ENCODE measurements around the gene CUEDC1.

The CUEDC1 gene

DNA sequence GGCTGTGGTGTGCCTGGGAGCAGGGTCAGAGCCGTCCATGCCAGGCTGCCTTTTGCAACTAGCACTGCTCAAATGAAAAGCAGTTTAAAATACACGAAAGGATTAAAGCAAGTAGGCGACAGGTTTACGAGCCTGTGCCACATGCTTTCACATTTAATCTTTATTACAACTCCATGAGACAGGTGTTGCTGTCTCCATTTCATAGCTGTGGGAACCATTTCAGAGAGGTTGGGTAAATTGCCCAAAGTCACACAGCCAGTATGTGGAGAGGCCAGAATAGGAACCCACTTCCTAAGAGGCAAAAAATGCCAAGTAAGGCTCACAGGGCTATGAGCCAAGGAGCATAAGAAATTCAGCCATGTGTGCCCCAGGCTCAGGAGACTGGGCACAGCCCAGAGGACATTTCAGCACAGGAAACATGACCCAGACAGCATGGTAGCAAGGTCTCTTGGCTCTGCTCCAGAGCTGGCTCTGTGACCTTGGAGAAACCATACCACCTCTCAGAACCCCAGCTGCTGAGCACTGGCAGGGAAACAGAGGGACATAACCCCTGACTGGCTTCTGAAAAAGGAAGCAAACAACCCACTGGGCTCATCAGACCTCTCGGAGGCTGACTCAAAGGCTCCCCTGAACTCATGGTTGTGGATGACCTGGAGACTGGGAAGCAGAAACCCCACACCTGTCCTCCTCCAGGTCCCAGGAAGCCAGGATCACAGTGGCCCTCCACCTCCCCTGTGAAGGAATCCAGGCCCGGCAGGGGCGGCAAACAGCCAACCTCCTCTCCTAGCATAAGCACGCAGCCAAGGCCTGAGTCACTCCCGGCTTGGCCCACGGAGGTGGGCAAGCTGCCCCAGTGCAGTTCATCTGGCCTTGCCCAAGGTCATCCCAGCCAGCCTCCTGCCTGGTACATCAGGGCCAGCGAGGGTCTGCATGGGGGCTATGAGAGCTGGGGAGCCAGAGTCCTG, 65.0 kb downstream of the CUEDC1 start:
- no peak for TF ChIP-seq EZH2 (IDR thresholded peaks at IDR 0.05; ENCODE audit: borderline replicate concordance, low read depth, low read length, severe bottlenecking)
- TF ChIP-seq, protein P1, sequence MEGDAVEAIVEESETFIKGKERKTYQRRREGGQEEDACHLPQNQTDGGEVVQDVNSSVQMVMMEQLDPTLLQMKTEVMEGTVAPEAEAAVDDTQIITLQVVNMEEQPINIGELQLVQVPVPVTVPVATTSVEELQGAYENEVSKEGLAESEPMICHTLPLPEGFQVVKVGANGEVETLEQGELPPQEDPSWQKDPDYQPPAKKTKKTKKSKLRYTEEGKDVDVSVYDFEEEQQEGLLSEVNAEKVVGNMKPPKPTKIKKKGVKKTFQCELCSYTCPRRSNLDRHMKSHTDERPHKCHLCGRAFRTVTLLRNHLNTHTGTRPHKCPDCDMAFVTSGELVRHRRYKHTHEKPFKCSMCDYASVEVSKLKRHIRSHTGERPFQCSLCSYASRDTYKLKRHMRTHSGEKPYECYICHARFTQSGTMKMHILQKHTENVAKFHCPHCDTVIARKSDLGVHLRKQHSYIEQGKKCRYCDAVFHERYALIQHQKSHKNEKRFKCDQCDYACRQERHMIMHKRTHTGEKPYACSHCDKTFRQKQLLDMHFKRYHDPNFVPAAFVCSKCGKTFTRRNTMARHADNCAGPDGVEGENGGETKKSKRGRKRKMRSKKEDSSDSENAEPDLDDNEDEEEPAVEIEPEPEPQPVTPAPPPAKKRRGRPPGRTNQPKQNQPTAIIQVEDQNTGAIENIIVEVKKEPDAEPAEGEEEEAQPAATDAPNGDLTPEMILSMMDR (IDR thresholded peaks at IDR 0.05; ENCODE audit: borderline replicate concordance, extremely low read depth, low read length, poor library complexity, severe bottlenecking), result no peak
- no peaks in the 10 kb centered on the region for H3K36me3 ChIP-seq (ENCODE audit: insufficient read depth, low read length)
- no peak overlapping the region for H3K9ac ChIP-seq (ENCODE audit: low read depth, low read length)
- no peak overlapping the region for H3K27ac ChIP-seq (ENCODE audit: low read length)
- H4K20me1 ChIP-seq (ENCODE audit: insufficient read depth, low read length), result 0 out of 2 replicates have a peak, but pooled peaks cover 4% of the 10 kb centered on the region
- DNase-seq (no peak), ATAC-seq (ENCODE audit: insufficient read depth, low read depth) (no peak)
- H3K79me2 ChIP-seq (ENCODE audit: insufficient read depth, low read length), result no peaks in the 10 kb centered on the region
- peaks cover 10% of the 10 kb centered on the region for H3K27me3 ChIP-seq (ENCODE audit: insufficient read depth, low read length, poor library complexity)
- no peaks in the 10 kb centered on the region for H3K4me1 ChIP-seq (ENCODE audit: insufficient read depth, low read length)
- no peaks in the 10 kb centered on the region for H3K9me3 ChIP-seq (ENCODE audit: insufficient read depth, low read length, severe bottlenecking)
- no peak overlapping the region for H3K4me3 ChIP-seq (ENCODE audit: low read depth in 1 of 2, low read length in 2 of 2)
- no peak overlapping the region for H2AFZ ChIP-seq (ENCODE audit: low read depth, low read length)
- H3K4me2 ChIP-seq (ENCODE audit: insufficient read depth, low read length), result no peak overlapping the region

DNA sequence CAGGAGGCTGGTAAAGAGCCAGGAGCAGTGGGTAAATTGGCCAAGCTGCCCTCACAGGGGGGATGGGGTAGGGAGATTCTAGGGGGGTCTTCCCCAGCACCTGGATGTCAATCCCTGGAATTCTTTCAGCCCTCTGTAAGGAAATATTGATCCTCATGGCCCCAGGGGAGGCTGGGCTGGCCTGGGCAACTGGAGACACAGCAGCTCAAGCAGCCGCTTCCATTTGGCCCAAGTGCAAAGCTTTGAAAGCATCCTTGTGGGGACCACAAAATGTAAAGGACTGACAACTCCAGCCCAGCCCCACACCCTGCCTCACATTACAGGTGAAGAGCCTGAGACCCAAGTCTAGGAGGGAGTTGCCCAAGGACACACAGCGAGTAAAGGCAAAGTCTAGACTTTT, 66.0 kb downstream of the CUEDC1 start:
- no peak overlapping the region for H2AFZ ChIP-seq (ENCODE audit: low read depth, low read length)
- no peaks in the 10 kb centered on the region for H3K4me1 ChIP-seq (ENCODE audit: insufficient read depth, low read length)
- no peak overlapping the region for H3K27ac ChIP-seq (ENCODE audit: low read length)
- H3K79me2 ChIP-seq (ENCODE audit: insufficient read depth, low read length), result no peaks in the 10 kb centered on the region
- no peaks in the 10 kb centered on the region for H3K9me3 ChIP-seq (ENCODE audit: insufficient read depth, low read length, severe bottlenecking)
- DNase-seq (no peak), ATAC-seq (ENCODE audit: insufficient read depth, low read depth) (no peak)
- H3K4me2 ChIP-seq (ENCODE audit: insufficient read depth, low read length), result no peak overlapping the region
- no peaks in the 10 kb centered on the region for H3K36me3 ChIP-seq (ENCODE audit: insufficient read depth, low read length)
- H3K27me3 ChIP-seq (ENCODE audit: insufficient read depth, low read length, poor library complexity), result peaks cover 5% of the 10 kb centered on the region
- no peak overlapping the region for H3K4me3 ChIP-seq (ENCODE audit: low read depth in 1 of 2, low read length in 2 of 2)
- H4K20me1 ChIP-seq (ENCODE audit: insufficient read depth, low read length), result 0 out of 2 replicates have a peak, but pooled peaks cover 4% of the 10 kb centered on the region
- TF ChIP-seq, protein P1 (IDR thresholded peaks at IDR 0.05; ENCODE audit: borderline replicate concordance, extremely low read depth, low read length, poor library complexity, severe bottlenecking), result no peak
- no peak for TF ChIP-seq EZH2 (IDR thresholded peaks at IDR 0.05; ENCODE audit: borderline replicate concordance, low read depth, low read length, severe bottlenecking)
- H3K9ac ChIP-seq (ENCODE audit: low read depth, low read length), result no peak overlapping the region

DNA sequence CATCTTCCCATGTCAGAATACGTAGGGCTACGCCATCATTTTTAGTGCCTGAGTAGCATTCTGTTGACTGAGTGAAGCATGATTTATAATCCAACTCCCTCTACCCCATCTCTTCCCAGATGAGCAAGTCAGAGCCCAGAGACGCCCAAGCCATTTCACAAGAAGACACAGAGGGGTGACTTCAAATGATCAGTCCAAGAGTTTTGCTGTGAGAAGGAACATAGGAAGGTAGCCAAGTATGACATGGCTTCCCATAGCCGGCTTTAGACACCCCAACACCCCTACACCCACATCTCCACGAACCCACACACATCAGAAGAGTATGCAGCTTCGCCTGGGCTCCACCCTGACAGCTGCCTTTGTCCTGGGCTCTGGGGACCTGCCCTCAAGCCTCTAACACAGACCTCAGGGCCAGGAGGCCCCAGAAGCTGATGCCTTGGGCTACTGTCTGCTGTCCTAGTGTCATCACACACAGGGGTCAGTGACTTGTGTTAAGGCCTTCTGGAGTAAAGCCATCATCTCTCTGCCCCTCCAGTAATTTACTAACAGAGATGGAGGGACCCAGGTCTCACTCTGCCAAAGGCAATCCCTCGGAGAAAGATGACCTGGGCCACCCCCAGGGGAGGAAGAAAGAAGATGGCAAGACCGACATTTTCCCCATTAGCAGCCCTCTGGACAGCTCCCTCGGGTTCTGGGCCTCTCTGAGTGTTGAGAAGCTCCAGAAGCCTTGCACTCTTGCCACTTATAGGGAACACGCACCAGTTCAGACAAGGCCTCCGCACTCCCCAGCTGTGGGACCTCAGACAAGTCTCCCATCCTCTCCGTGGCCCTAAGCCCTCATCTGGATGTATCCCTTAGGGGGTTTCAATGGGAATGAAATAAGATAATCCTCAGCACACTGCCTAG, 66.6 kb downstream of the CUEDC1 start:
- Histone ChIP-seq H3K27me3 (ENCODE audit: insufficient read depth, low read length, poor library complexity) (peaks cover 5% of the 10 kb centered on the region), H3K9me3 (ENCODE audit: insufficient read depth, low read length, severe bottlenecking) (no peaks in the 10 kb centered on the region), H3K4me3 (ENCODE audit: low read depth in 1 of 2, low read length in 2 of 2) (no peak overlapping the region), H3K79me2 (ENCODE audit: insufficient read depth, low read length) (no peaks in the 10 kb centered on the region), H2AFZ (ENCODE audit: low read depth, low read length) (no peak overlapping the region), H3K9ac (ENCODE audit: low read depth, low read length) (no peak overlapping the region), H3K4me1 (ENCODE audit: insufficient read depth, low read length) (no peaks in the 10 kb centered on the region), H4K20me1 (ENCODE audit: insufficient read depth, low read length) (0 out of 2 replicates have a peak, but pooled peaks cover 4% of the 10 kb centered on the region), H3K36me3 (ENCODE audit: insufficient read depth, low read length) (no peaks in the 10 kb centered on the region), H3K27ac (ENCODE audit: low read length) (no peak overlapping the region), H3K4me2 (ENCODE audit: insufficient read depth, low read length) (no peak overlapping the region)
- TF ChIP-seq, protein P1 (IDR thresholded peaks at IDR 0.05; ENCODE audit: borderline replicate concordance, extremely low read depth, low read length, poor library complexity, severe bottlenecking), result no peak
- no peak for TF ChIP-seq EZH2 (IDR thresholded peaks at IDR 0.05; ENCODE audit: borderline replicate concordance, low read depth, low read length, severe bottlenecking)
- no peak for DNase-seq
- no peak for ATAC-seq (ENCODE audit: insufficient read depth, low read depth)

Measured in DND-41 (cell line).